A549 treated with dexamethasone at 1 μM for 4 hours (cell line): ENCODE measurements around the gene DNAJB4. TPM values are rescaled to one million over a fixed set of nuclear protein-coding genes. Genes with fewer than 3 reads are reported as not detected.

Experiments
- total RNA-seq: library from RNA; stranded (reverse); fragments of 200-300 nt; extraction: Qiagen RNA extraction; gene quantifications from 5 replicates; pipeline ENCODE4 v1.2.3, GENCODE V29; 2022

DNAJB4 gene
- total RNA-seq: 38.3 to 48.4 TPM (median 45.0 TPM) in 5 replicates

DNA sequence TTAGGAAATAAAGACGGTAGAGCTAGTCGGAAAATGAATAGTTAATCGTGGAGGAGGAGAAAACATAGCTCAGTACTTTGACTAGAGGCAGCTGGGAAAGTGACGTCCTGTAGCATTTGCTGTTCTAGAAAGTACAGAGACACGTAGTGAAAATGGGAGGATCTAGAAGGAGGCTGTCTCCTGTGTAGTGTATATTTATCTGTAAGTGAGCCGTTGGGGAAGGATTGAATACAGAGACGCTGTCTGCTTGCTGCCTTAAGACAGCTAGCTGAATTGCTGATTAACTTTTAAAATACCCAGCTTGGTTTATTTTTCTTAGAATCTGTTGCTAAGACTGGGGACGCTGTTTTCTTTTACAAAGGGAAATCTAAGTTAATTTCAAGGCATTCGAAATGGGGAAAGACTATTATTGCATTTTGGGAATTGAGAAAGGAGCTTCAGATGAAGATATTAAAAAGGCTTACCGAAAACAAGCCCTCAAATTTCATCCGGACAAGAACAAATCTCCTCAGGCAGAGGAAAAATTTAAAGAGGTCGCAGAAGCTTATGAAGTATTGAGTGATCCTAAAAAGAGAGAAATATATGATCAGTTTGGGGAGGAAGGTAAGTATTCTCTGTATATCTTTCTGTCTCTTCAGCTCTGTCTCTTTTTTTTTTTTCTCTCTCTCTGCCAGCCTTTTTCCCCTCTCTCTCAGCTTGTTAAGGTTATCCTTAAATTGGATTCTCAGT, at the start of gene DNAJB4:
TSS of gene DNAJB4 (plus strand) at position 221 of the 729 bp plus-strand sequence. CDS start at position 393, 172 bp downstream.

DNA sequence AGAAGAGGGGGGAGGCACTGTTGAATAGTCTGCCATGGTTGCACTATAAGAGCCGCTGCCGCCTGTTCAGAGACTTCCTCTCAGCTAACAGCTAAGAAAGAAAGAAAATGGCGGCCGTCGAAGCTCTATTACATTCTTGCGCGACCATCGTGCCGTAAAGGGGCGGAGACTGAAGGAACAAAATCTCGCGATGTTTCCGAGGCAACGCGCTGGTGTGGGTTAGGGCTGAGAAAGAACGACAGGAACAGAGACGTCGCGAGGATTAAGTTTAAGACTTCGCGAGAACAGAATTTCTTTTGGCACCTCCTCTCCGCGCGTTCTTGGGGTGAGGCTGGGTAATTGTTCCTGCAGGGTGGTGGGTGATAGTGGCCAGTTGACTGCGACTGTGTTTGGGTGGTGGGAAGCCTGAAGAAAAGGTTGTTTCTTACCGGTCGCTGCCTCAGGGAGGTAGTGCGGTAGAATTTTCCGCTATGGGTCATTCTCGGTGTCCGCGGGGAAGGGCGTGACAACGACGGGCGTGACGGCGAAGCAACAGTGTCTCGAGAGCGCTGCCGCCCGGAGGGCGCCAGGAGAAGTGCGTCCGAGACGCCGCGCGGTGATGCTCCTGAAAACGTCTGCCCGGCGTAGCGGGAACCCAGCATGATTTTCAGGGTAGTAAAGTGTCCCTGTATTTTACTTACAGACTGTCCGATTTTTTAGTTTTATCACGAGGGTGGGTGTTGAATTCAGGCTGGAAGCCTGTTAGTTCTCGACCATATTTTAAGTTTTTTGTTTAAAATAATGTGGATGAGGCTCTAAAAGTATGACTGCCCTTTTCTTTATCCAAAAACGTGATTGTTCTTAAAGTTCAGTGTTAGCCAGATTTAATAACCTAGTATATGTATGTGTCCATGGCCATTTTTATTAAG, 25.5 kb upstream of the DNAJB4 start, which contains the start of gene FUBP1:
TSS of gene FUBP1 (minus strand) at position 104 of the 908 bp plus-strand sequence. CDS start at position 36, 68 bp downstream.

DNA sequence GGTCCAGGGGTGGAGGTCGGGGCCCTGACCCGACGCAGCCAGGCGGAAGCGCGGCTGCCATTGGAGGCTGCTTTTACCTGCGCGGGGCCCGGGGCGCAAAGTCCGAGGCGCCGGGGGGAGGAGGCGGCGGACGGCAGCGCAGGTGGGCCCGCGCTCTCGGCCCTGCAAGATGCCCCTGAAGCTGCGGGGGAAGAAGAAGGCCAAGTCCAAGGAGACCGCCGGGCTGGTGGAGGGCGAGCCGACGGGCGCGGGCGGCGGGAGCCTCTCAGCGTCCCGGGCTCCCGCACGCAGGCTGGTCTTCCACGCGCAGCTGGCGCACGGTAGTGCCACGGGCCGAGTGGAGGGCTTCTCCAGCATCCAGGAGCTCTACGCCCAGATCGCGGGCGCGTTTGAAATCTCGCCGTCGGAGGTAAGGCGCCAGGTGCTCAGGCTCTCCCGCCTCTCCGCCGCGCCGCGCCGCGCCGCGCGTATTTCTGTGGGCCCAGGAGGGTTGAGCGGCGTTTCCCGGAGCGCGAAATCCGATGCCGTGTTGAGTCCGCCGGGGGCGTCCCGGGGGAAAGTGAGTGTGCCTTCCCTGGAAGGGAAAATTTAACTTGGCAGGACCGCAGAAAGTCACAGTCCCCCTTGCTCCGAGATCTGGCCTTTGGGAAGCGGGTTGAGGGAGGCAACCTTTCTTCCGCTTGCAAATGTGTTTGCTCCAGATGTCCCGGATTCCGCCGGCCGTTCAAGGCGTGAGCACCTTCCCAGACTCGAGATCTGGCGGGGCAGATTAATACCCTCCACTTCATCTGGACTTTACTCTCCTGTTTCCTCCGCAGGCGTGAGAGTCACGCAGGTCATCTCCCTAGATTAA, 41.4 kb downstream of the DNAJB4 start, which contains the start of gene GIPC2:
TSS of gene GIPC2 (plus strand) at position 41 of the 853 bp plus-strand sequence. CDS start at position 170, 129 bp downstream.

Other genes with a start within 250 kb of the DNAJB4 start
- gene USP33, start 245.1 kb upstream of the DNAJB4 start, total RNA-seq: 15.1 to 22.0 TPM (median 18.6 TPM) in 5 replicates
- gene MIGA1, start 225.3 kb upstream of the DNAJB4 start, total RNA-seq: 4.7 to 8.7 TPM (median 7.5 TPM) in 5 replicates
- gene NEXN, start 116.3 kb upstream of the DNAJB4 start, total RNA-seq: 7.1 to 11.9 TPM (median 9.8 TPM) in 5 replicates
- 98.2 to 120 TPM (median 112 TPM) in 5 replicates for gene FUBP1, start 25.9 kb upstream of the DNAJB4 start, total RNA-seq
- 0.05 TPM in 2 of 5 replicates, not detected in the others for gene GIPC2, start 41.0 kb downstream of the DNAJB4 start, total RNA-seq